ENCODE data around the gene KIAA1755.

Gene KIAA1755

GRCh38 chr20:38172408-38172807 is 88.1 kb downstream of the KIAA1755 start:
- H3K4me3 ChIP-seq (ENCODE audit: insufficient read depth, low read length, poor library complexity, severe bottlenecking): no peak overlapping the region
- no peak for TF ChIP-seq CTCF (IDR thresholded peaks at IDR 0.05; ENCODE audit: insufficient read depth, low read length, poor library complexity, severe bottlenecking)
- no peak for TF ChIP-seq EZH2phosphoT487 (conservative IDR thresholded peaks at IDR 0.05; ENCODE audit: low read length)
- no peaks in the 10 kb centered on the region for H3K79me2 ChIP-seq (ENCODE audit: insufficient read depth, low read length)
- H2AFZ ChIP-seq (ENCODE audit: low read depth, low read length, severe bottlenecking): no peak overlapping the region
- H3K27me3 ChIP-seq (ENCODE audit: low read length): no peaks in the 10 kb centered on the region
- H3K36me3 ChIP-seq (ENCODE audit: low read length): no peaks in the 10 kb centered on the region
- H3K9me3 ChIP-seq (ENCODE audit: insufficient read depth, low read length): no peaks in the 10 kb centered on the region
- no peak overlapping the region for H3K9ac ChIP-seq (ENCODE audit: low read length)
- H3K9me2 ChIP-seq (replicated peaks; ENCODE audit: insufficient read depth, low read length): no peaks in the 10 kb centered on the region
- H3F3A ChIP-seq (ENCODE audit: insufficient read depth): no peaks in the 10 kb centered on the region
- no peak overlapping the region for H3K27ac ChIP-seq (ENCODE audit: low read depth, low read length)
- H3K4me2 ChIP-seq (ENCODE audit: low read depth, low read length, poor library complexity, severe bottlenecking): no peak overlapping the region
- no peaks in the 10 kb centered on the region for H4K20me1 ChIP-seq (ENCODE audit: low read depth, low read length)

GRCh38 chr20:38171675-38172043 is 88.9 kb downstream of the KIAA1755 start:
- no peak for TF ChIP-seq CTCF (IDR thresholded peaks at IDR 0.05; ENCODE audit: insufficient read depth, low read length, poor library complexity, severe bottlenecking)
- no peak for TF ChIP-seq EZH2phosphoT487 (conservative IDR thresholded peaks at IDR 0.05; ENCODE audit: low read length)
- Histone ChIP-seq H3K36me3 (ENCODE audit: low read length) (no peaks in the 10 kb centered on the region), H3K9me2 (replicated peaks; ENCODE audit: insufficient read depth, low read length) (no peaks in the 10 kb centered on the region), H3K27me3 (ENCODE audit: low read length) (no peaks in the 10 kb centered on the region), H3K4me3 (ENCODE audit: insufficient read depth, low read length, poor library complexity, severe bottlenecking) (no peak overlapping the region), H3K27ac (ENCODE audit: low read depth, low read length) (no peak overlapping the region), H3K4me2 (ENCODE audit: low read depth, low read length, poor library complexity, severe bottlenecking) (no peak overlapping the region), H3K79me2 (ENCODE audit: insufficient read depth, low read length) (no peaks in the 10 kb centered on the region), H3K9ac (ENCODE audit: low read length) (no peak overlapping the region), H4K20me1 (ENCODE audit: low read depth, low read length) (no peaks in the 10 kb centered on the region), H3K9me3 (ENCODE audit: insufficient read depth, low read length) (no peaks in the 10 kb centered on the region), H3F3A (ENCODE audit: insufficient read depth) (no peaks in the 10 kb centered on the region), H2AFZ (ENCODE audit: low read depth, low read length, severe bottlenecking) (no peak overlapping the region)

- H3K9me2 ChIP-seq (replicated peaks; ENCODE audit: insufficient read depth, low read length): no peaks in the 10 kb centered on the region
- no peaks in the 10 kb centered on the region for H4K20me1 ChIP-seq (ENCODE audit: low read depth, low read length)
- H3K79me2 ChIP-seq (ENCODE audit: insufficient read depth, low read length): no peaks in the 10 kb centered on the region
- H3K27ac ChIP-seq (ENCODE audit: low read depth, low read length): no peak overlapping the region
- no peak overlapping the region for H3K4me2 ChIP-seq (ENCODE audit: low read depth, low read length, poor library complexity, severe bottlenecking)
- H3F3A ChIP-seq (ENCODE audit: insufficient read depth): no peaks in the 10 kb centered on the region
- no peaks in the 10 kb centered on the region for H3K36me3 ChIP-seq (ENCODE audit: low read length)
- TF ChIP-seq EZH2phosphoT487 (conservative IDR thresholded peaks at IDR 0.05; ENCODE audit: low read length): no peak
- no peak for TF ChIP-seq CTCF (IDR thresholded peaks at IDR 0.05; ENCODE audit: insufficient read depth, low read length, poor library complexity, severe bottlenecking)
- no peaks in the 10 kb centered on the region for H3K9me3 ChIP-seq (ENCODE audit: insufficient read depth, low read length)
- H3K27me3 ChIP-seq (ENCODE audit: low read length): no peaks in the 10 kb centered on the region
- H3K4me3 ChIP-seq (ENCODE audit: insufficient read depth, low read length, poor library complexity, severe bottlenecking): no peak overlapping the region
- H2AFZ ChIP-seq (ENCODE audit: low read depth, low read length, severe bottlenecking): no peak overlapping the region
- H3K9ac ChIP-seq (ENCODE audit: low read length): no peak overlapping the region
Measured at GRCh38 chr20:38170826-38171674, 89.5 kb downstream of the KIAA1755 start.

Measured in SU-DHL-6 (cell line).